Measurements from ENCODE around the gene FBXW7. TPM values are rescaled to one million over a fixed set of nuclear protein-coding genes. Genes with fewer than 3 reads are reported as not detected.
A peak's percentile ranks its signal among the peaks of the same experiment; 100 is the strongest.

FBXW7 gene
- total RNA-seq, 4 donors from 2014 or later, result 63.1 to 97.6 (median 70.7) TPM

- H3K4me3 ChIP-seq, result no peak overlapping the region
- TF ChIP-seq POLR2AphosphoS5 (IDR thresholded peaks at IDR 0.05) (no peak), CTCF (IDR thresholded peaks at IDR 0.05) (peak; percentile 54 to 75 (median 58))
- H3K27ac ChIP-seq (replicated peaks in 1 of 4), result no peak overlapping the region
- H3K27me3 ChIP-seq, result no peaks in the 10 kb centered on the region
- H3K9me3 ChIP-seq, result no peaks in the 10 kb centered on the region
- peaks cover 5 to 18% (median 16%) of the 10 kb centered on the region in 4 donors for H3K4me1 ChIP-seq
- no peak for DNase-seq (ENCODE audit: extremely low spot score)
- WGBS, result 16% methylated on average over 1 of the region's 1 CpG
- intact Hi-C loops (cut with DNase I), result loop anchor here (10.0 kb wide), 1 partner anchor 621 kb away; the partner anchor contains the start of gene GATB
- no peaks in the 10 kb centered on the region for H3K36me3 ChIP-seq
Measured at GRCh38 chr4:152385551-152385950, 150.3 kb downstream of the FBXW7 start.

- Histone ChIP-seq H3K4me1 (peaks cover 5 to 23% (median 16%) of the 10 kb centered on the region in 4 donors), H3K36me3 (no peaks in the 10 kb centered on the region), H3K4me3 (peak overlapping the region; percentile 18 to 28 (median 22)), H3K27ac (replicated peaks in 1 of 4) (peak overlapping the region; percentile 46 to 59 (median 58)), H3K27me3 (no peaks in the 10 kb centered on the region), H3K9me3 (no peaks in the 10 kb centered on the region)
- DNase-seq (ENCODE audit: extremely low spot score), result no peak
- WGBS, result 53% methylated on average over 4 of the region's 4 CpGs
- TF ChIP-seq POLR2AphosphoS5 (IDR thresholded peaks at IDR 0.05) (no peak), POLR2A (IDR thresholded peaks at IDR 0.05; ENCODE audit: low read depth) (no peak), EP300 (IDR thresholded peaks at IDR 0.05) (no peak), CTCF (IDR thresholded peaks at IDR 0.05) (no peak)
- intact Hi-C loops (cut with DNase I), result loop anchor here (10.0 kb wide), 1 partner anchor 617 kb away; the partner anchor contains the start of gene GATB
Measured at GRCh38 chr4:152382057-152382785, 153.7 kb downstream of the FBXW7 start.

GRCh38 chr4:152380919-152381318, 155.0 kb downstream of the FBXW7 start:
- TF ChIP-seq EP300 (IDR thresholded peaks at IDR 0.05) (no peak), POLR2AphosphoS5 (IDR thresholded peaks at IDR 0.05) (no peak), POLR2A (IDR thresholded peaks at IDR 0.05; ENCODE audit: low read depth) (no peak), CTCF (IDR thresholded peaks at IDR 0.05) (no peak)
- intact Hi-C loops (cut with DNase I), result loop anchor here (10.0 kb wide), 1 partner anchor 616 kb away; the partner anchor contains the start of gene GATB
- Histone ChIP-seq H3K27me3 (no peaks in the 10 kb centered on the region), H3K4me3 (peak overlapping the region in 2 of 4 donors; percentile 10 to 18), H3K36me3 (no peaks in the 10 kb centered on the region), H3K27ac (replicated peaks in 1 of 4) (no peak overlapping the region), H3K4me1 (peaks cover 5 to 23% (median 16%) of the 10 kb centered on the region in 4 donors), H3K9me3 (no peaks in the 10 kb centered on the region)
- no peak for DNase-seq (ENCODE audit: extremely low spot score)
- 84% methylated on average over 2 of the region's 2 CpGs for WGBS

GRCh38 chr4:152380185-152380584, 155.7 kb downstream of the FBXW7 start:
- no peak overlapping the region for H3K4me3 ChIP-seq
- no peaks in the 10 kb centered on the region for H3K27me3 ChIP-seq
- H3K9me3 ChIP-seq, result no peaks in the 10 kb centered on the region
- H3K27ac ChIP-seq (replicated peaks in 1 of 4), result no peak overlapping the region
- peaks cover 5 to 23% (median 16%) of the 10 kb centered on the region in 4 donors for H3K4me1 ChIP-seq
- WGBS, result 89% methylated on average over 3 of the region's 3 CpGs
- TF ChIP-seq POLR2A (IDR thresholded peaks at IDR 0.05; ENCODE audit: low read depth) (no peak), EP300 (IDR thresholded peaks at IDR 0.05) (no peak), POLR2AphosphoS5 (IDR thresholded peaks at IDR 0.05) (no peak), CTCF (IDR thresholded peaks at IDR 0.05) (no peak)
- no peaks in the 10 kb centered on the region for H3K36me3 ChIP-seq
- intact Hi-C loops (cut with DNase I), result loop anchor here (10.0 kb wide), 1 partner anchor 615 kb away; the partner anchor contains the start of gene GATB
- DNase-seq (ENCODE audit: extremely low spot score), result no peak
